BJ (cell line): Measurements from ENCODE around the gene PKN3. TPM values are rescaled to one million over a fixed set of nuclear protein-coding genes. Genes with fewer than 3 reads are reported as not detected.

Source experiments
- CTCF ChIA-PET: fragments of 350-600 bp; formaldehyde crosslinking; extraction: SDS; loops from one replicate; lab custom pipeline; 2021; ENCODE audit warnings: antibody characterized with exemption, inconsistent platforms; lab: Yijun Ruan, JAX
- POLR2A ChIA-PET: fragments of 300-600 bp; sonication (Branson Sonifier 250); formaldehyde crosslinking; extraction: SDS; loops from one replicate; lab custom pipeline; 2021; ENCODE audit warnings: antibody characterized with exemption; lab: Charles Lee
- DNase-seq: peaks from one replicate; pipeline ENCODE4 v3.0.0-alpha.2; 2011; ENCODE audit warnings: low read depth
- H3K27me3 ChIP-seq: 2 replicates; pipeline ENCODE4 v1.6.0; 2011; ENCODE audit warnings: low read length; ENCODE audit not compliant: control insufficient read depth, insufficient read depth
- H3K36me3 ChIP-seq: 2 replicates; pipeline ENCODE4 v1.5.1; 2011; ENCODE audit warnings: low read length; ENCODE audit not compliant: control insufficient read depth, insufficient read depth
- H3K4me3 ChIP-seq: 2 replicates; pipeline ENCODE4 v1.5.1; 2011; ENCODE audit warnings: low read depth, mild to moderate bottlenecking, control low read depth, low read length
- CTCF ChIP-seq: IDR thresholded peaks from 2 replicates; pipeline ENCODE4 v1.5.1; 2011; ENCODE audit warnings: low read depth, mild to moderate bottlenecking, control low read depth, inconsistent platforms, low read length, moderate library complexity; ENCODE audit not compliant: insufficient read depth
- polyA plus RNA-seq: library from polyadenylated mRNA; depleted of rRNA; stranded (reverse); fragments of >200 nt; gene quantifications from 2 replicates; pipeline ENCODE4 v1.2.3, GENCODE V29; 2011

Gene PKN3
- polyA plus RNA-seq, 1 experiment: 3.4 TPM

- ChIA-PET POLR2A (no interaction called here), CTCF (interaction anchor here (1.0 to 1.7 kb wide), 3 partner anchors 10 to 68 kb away, joined by 3 read pairs; no protein-coding TSS in a partner anchor)
- Histone ChIP-seq H3K27me3 (no peaks in the 10 kb centered on the region), H3K4me3 (peak overlapping the region; percentile 75), H3K36me3 (no peaks in the 10 kb centered on the region)
- TF ChIP-seq CTCF: no peak
- DNase-seq: no peak
Measured at GRCh38 chr9:128703616-128704355, 1.5 kb downstream of the PKN3 start.

GRCh38 chr9:128704356-128704670, 2.0 kb downstream of the PKN3 start:
- no peak overlapping the region for H3K4me3 ChIP-seq
- POLR2A ChIA-PET: no interaction called here
- no peak for DNase-seq
- no peak for TF ChIP-seq CTCF
- CTCF ChIA-PET: interaction anchor here (1.0 to 1.7 kb wide), 3 partner anchors 10 to 69 kb away, joined by 3 read pairs; no protein-coding TSS in a partner anchor
- no peaks in the 10 kb centered on the region for H3K27me3 ChIP-seq
- no peaks in the 10 kb centered on the region for H3K36me3 ChIP-seq

- no peak for DNase-seq
- ChIA-PET POLR2A (no interaction called here), CTCF (interaction anchor here (1.2 to 1.7 kb wide), 2 partner anchors 18 to 34 kb away, joined by 3 to 4 read pairs; no protein-coding TSS in a partner anchor)
- no peak for TF ChIP-seq CTCF
- Histone ChIP-seq H3K4me3 (no peak overlapping the region), H3K27me3 (no peaks in the 10 kb centered on the region), H3K36me3 (no peaks in the 10 kb centered on the region)
Measured at GRCh38 chr9:128705051-128705965, 3.0 kb downstream of the PKN3 start.

GRCh38 chr9:128706045-128706444, 3.7 kb downstream of the PKN3 start:
- ChIA-PET CTCF (interaction anchor here (1.1 to 1.7 kb wide), 3 partner anchors 18 to 34 kb away, joined by 3 to 4 read pairs (median 4); partner anchors contain the start of gene ZDHHC12), POLR2A (no interaction called here)
- no peak for DNase-seq
- Histone ChIP-seq H3K4me3 (no peak overlapping the region), H3K27me3 (no peaks in the 10 kb centered on the region), H3K36me3 (no peaks in the 10 kb centered on the region)
- TF ChIP-seq CTCF: no peak
